ENCODE results near the gene DAP.

DAP gene

DNA sequence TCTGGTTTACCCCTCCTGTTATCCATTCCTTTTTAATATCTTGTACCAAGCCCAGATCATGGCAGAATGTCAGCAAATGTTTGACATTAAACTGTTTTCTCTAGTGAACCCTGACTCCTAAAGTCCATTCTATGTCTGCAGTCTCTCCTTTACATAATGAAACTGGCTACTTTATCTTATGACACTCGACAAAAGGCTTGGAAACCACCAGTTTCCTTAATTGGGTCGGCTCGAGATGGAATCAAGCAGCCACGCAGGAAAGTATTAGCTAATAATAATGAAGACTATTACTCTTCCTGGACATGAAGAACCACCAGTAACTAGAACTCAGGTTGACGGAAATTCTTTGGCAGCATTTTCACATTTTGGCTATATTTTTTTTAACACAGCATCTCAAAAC, 17.5 kb downstream of the DAP start:
- H3K36me3 ChIP-seq (ENCODE audit: control insufficient read depth, insufficient read depth, low read length): peaks cover 22% of the 10 kb centered on the region
- no peak for DNase-seq (ENCODE audit: extremely low read depth, insufficient read length)
- no peaks in the 10 kb centered on the region for H3K27me3 ChIP-seq (replicated peaks; ENCODE audit: control insufficient read depth, insufficient read depth, low read length)
- no peak overlapping the region for H3K4me3 ChIP-seq (replicated peaks; ENCODE audit: low read depth, low read length)
- TF ChIP-seq, protein P1, sequence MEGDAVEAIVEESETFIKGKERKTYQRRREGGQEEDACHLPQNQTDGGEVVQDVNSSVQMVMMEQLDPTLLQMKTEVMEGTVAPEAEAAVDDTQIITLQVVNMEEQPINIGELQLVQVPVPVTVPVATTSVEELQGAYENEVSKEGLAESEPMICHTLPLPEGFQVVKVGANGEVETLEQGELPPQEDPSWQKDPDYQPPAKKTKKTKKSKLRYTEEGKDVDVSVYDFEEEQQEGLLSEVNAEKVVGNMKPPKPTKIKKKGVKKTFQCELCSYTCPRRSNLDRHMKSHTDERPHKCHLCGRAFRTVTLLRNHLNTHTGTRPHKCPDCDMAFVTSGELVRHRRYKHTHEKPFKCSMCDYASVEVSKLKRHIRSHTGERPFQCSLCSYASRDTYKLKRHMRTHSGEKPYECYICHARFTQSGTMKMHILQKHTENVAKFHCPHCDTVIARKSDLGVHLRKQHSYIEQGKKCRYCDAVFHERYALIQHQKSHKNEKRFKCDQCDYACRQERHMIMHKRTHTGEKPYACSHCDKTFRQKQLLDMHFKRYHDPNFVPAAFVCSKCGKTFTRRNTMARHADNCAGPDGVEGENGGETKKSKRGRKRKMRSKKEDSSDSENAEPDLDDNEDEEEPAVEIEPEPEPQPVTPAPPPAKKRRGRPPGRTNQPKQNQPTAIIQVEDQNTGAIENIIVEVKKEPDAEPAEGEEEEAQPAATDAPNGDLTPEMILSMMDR (IDR thresholded peaks at IDR 0.05; ENCODE audit: insufficient read depth, low read length, poor library complexity, severe bottlenecking): no peak

DNA sequence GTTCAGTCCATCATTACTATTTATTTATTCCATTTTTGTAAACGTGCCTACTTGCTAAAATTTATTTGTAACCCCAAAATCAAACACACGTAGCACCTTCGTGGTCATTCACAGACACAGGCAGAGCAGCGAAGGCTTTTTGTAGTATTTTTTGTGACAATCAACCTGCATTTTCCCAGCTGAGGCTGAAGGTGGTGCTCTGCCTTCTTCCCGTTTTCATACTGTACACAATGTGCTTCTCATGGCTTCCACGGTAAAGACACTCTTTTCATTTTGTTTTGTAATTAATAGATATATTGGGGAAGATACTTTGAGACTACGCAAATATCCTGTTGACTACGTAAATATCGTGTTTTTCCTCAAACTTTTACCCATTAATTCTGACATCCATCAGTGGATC, 19.4 kb downstream of the DAP start:
- no peak for DNase-seq (ENCODE audit: extremely low read depth, insufficient read length)
- TF ChIP-seq, protein P1 (IDR thresholded peaks at IDR 0.05; ENCODE audit: insufficient read depth, low read length, poor library complexity, severe bottlenecking): no peak
- peaks cover 12% of the 10 kb centered on the region for H3K36me3 ChIP-seq (ENCODE audit: control insufficient read depth, insufficient read depth, low read length)
- no peaks in the 10 kb centered on the region for H3K27me3 ChIP-seq (replicated peaks; ENCODE audit: control insufficient read depth, insufficient read depth, low read length)
- H3K4me3 ChIP-seq (replicated peaks; ENCODE audit: low read depth, low read length): no peak overlapping the region

DNA sequence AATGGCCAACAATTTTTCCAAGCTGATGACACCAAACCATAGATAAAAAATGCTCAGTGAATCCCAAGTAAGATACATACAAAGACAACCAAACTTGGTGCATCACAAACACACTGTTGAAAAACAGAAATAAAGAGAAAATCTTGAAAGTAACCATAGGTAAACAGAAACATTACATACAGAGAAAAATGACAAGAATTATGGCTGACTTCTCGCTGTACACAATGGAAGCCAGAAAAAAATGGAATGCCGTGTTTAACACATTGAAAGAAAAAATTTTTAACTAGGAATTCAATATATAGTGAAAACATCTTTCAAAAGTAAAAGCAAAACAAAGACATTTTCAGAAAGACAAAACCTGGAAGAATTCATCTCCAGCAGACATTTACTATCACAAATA, 20.6 kb downstream of the DAP start:
- TF ChIP-seq, protein P1 (IDR thresholded peaks at IDR 0.05; ENCODE audit: insufficient read depth, low read length, poor library complexity, severe bottlenecking): no peak
- Histone ChIP-seq H3K4me3 (replicated peaks; ENCODE audit: low read depth, low read length) (no peak overlapping the region), H3K36me3 (ENCODE audit: control insufficient read depth, insufficient read depth, low read length) (peaks cover 14% of the 10 kb centered on the region), H3K27me3 (replicated peaks; ENCODE audit: control insufficient read depth, insufficient read depth, low read length) (no peaks in the 10 kb centered on the region)
- DNase-seq (ENCODE audit: extremely low read depth, insufficient read length): no peak

DNA sequence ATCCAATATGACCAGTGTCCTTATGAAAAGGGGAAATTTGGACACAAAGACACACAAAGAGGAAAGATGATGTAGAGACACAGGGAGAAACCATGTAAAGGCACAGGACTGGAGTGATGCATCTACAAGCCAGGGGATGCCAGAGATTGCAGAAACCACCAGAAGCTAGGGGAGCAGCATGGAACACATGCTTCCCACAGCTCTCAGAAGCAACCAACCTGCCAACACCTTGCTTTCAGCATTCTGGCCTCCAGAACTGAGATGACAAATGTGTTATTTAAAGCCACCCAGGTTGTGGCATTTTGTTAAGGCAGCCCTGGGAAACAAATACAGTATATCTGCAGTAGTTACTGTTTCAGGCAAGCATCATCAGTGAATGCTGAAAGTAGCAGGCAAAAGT, 23.2 kb downstream of the DAP start:
- Histone ChIP-seq H3K4me3 (replicated peaks; ENCODE audit: low read depth, low read length) (no peak overlapping the region), H3K27me3 (replicated peaks; ENCODE audit: control insufficient read depth, insufficient read depth, low read length) (no peaks in the 10 kb centered on the region), H3K36me3 (ENCODE audit: control insufficient read depth, insufficient read depth, low read length) (peaks cover 8% of the 10 kb centered on the region)
- TF ChIP-seq, protein P1 (IDR thresholded peaks at IDR 0.05; ENCODE audit: insufficient read depth, low read length, poor library complexity, severe bottlenecking): no peak
- no peak for DNase-seq (ENCODE audit: extremely low read depth, insufficient read length)

DNA sequence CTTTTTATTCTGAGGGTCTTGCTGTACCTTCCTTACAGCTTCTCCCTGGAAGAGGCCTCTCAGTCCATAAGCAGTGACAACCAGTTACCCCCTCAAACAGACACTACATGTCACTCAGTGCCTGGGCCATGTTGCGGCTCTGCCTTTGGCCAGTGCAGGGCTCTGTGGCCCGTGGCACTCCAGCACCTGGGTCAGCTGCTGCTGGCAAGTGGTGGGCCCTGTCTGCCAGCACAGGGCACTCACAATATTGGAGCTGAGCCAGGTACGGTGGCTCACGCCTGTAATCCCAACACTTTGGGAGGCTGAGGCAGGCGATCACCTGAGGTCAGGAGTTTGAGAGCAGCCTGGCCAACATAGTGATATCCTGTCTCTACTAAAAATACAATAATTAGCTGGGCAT, 24.2 kb downstream of the DAP start:
- H3K4me3 ChIP-seq (replicated peaks; ENCODE audit: low read depth, low read length): no peak overlapping the region
- TF ChIP-seq, protein P1 (IDR thresholded peaks at IDR 0.05; ENCODE audit: insufficient read depth, low read length, poor library complexity, severe bottlenecking): no peak
- DNase-seq (ENCODE audit: extremely low read depth, insufficient read length): no peak
- H3K36me3 ChIP-seq (ENCODE audit: control insufficient read depth, insufficient read depth, low read length): peaks cover 11% of the 10 kb centered on the region
- H3K27me3 ChIP-seq (replicated peaks; ENCODE audit: control insufficient read depth, insufficient read depth, low read length): no peaks in the 10 kb centered on the region

DNA sequence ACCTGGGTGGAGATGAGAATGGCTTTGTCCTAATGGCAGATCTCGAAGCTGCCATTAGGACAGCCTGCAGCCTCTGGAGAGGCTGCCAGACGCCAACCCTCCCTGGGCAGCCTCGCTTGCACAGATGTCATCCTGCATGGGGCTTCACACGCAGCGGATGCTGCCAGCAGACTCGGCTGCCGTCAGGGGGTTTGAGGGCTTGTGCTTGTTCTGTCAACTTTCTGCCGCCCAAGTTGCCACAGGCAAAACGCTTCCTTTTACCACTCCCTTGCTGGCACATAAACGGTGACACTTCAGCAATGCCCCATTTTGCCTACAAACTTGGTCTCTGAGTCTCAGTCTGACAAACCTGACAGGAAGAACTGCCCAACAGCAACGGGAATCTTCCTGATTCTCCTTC, 24.7 kb downstream of the DAP start:
- DNase-seq (ENCODE audit: extremely low read depth, insufficient read length): no peak
- TF ChIP-seq, protein P1 (IDR thresholded peaks at IDR 0.05; ENCODE audit: insufficient read depth, low read length, poor library complexity, severe bottlenecking): no peak
- peaks cover 12% of the 10 kb centered on the region for H3K36me3 ChIP-seq (ENCODE audit: control insufficient read depth, insufficient read depth, low read length)
- H3K4me3 ChIP-seq (replicated peaks; ENCODE audit: low read depth, low read length): no peak overlapping the region
- no peaks in the 10 kb centered on the region for H3K27me3 ChIP-seq (replicated peaks; ENCODE audit: control insufficient read depth, insufficient read depth, low read length)
